Endothelial cell of umbilical vein (primary cell): Measurements from ENCODE around the gene AADAC. TPM values are rescaled to one million over a fixed set of nuclear protein-coding genes. Genes with fewer than 3 reads are reported as not detected.
"Not testable (repeated sequence)": the region's sequence is repeated elsewhere in the genome, so short reads cannot be mapped to it uniquely, and the experiment has no call there.

ENCODE experiments used
- BruUV-seq: library from RNA; stranded (reverse); fragments of 400-500 nt; replicated peaks from 2 replicates; lab custom pipeline; 2021; lab: Mats Ljungman, UMichigan
- CTCF ChIA-PET: fragments of 300-600, 350-600 bp; sonication (Branson Sonifier 250); formaldehyde crosslinking; loops from one replicate; lab custom pipeline; 2021; ENCODE audit warnings: antibody characterized with exemption, inconsistent platforms; lab: Charles Lee
- POLR2A ChIA-PET: fragments of 300-600, 350-600 bp; sonication (Branson Sonifier 250); formaldehyde crosslinking; loops from one replicate; lab custom pipeline; 2021; ENCODE audit warnings: antibody characterized with exemption, inconsistent platforms; lab: Charles Lee
- DNase-seq: peaks from one replicate; pipeline ENCODE4 v3.0.0-alpha.2; 2011; ENCODE audit warnings: low read depth, low spot score
- FAIRE-seq: peaks from 2 replicates; lab custom pipeline; 2011; peaks lifted over from hg19 to GRCh38; lab: Jason Lieb, UNC
- H2AFZ ChIP-seq: 2 replicates; pipeline ENCODE4 v1.6.0; 2012; ENCODE audit warnings: low read depth, low read length, control low read depth, inconsistent platforms
- H3K27ac ChIP-seq: 2 replicates; pipeline ENCODE4 v1.5.1; 2011; ENCODE audit warnings: low read depth, mild to moderate bottlenecking, control low read depth, low read length, moderate library complexity; ENCODE audit not compliant: insufficient read depth
- H3K27me3 ChIP-seq, 2 experiments: 2 replicates each; pipeline versions ENCODE4 v1.6.0 to v1.6.1; 2011; ENCODE audit warnings: low read length in 2 of 2, mixed read lengths in 1 of 2; ENCODE audit not compliant: control insufficient read depth in 2 of 2, insufficient read depth in 2 of 2
- H3K36me3 ChIP-seq, 2 experiments: 2 replicates in 1 of 2; 3 replicates in 1 of 2; pipeline ENCODE4 v1.5.1; 2011; ENCODE audit warnings: low read length in 2 of 2, mild to moderate bottlenecking in 1 of 2, moderate library complexity in 1 of 2; ENCODE audit not compliant: control insufficient read depth in 2 of 2, insufficient read depth in 2 of 2; ENCODE audit errors: extremely low read depth in 1 of 2
- H3K4me1 ChIP-seq: 3 replicates; pipeline ENCODE4 v1.5.1; 2011; ENCODE audit warnings: mild to moderate bottlenecking, low read length; ENCODE audit not compliant: control insufficient read depth, insufficient read depth; ENCODE audit errors: extremely low read depth
- H3K4me2 ChIP-seq: 2 replicates; pipeline ENCODE4 v1.6.1; 2011; ENCODE audit warnings: low read length, control low read depth, mixed read lengths; ENCODE audit not compliant: insufficient read depth
- H3K4me3 ChIP-seq, 3 experiments: fragments of 200-600 bp in 1 of 3; sonication (generic), shearing (Covaris generic) in 1 of 3; replicated peaks in 1 of 3; 2 replicates each; pipeline ENCODE4 v1.5.1; 2011 to 2016; ENCODE audit warnings: control low read depth in 3 of 3, low read length in 3 of 3, mild to moderate bottlenecking in 2 of 3, inconsistent platforms in 1 of 3, low read depth in 1 of 3, moderate library complexity in 1 of 3; ENCODE audit not compliant: insufficient read depth in 1 of 3
- H3K79me2 ChIP-seq: 2 replicates; pipeline ENCODE4 v1.6.0; 2012; ENCODE audit warnings: low read length, inconsistent platforms; ENCODE audit not compliant: control insufficient read depth, insufficient read depth
- H3K9ac ChIP-seq: replicated peaks from 2 replicates; pipeline ENCODE3; 2011; ENCODE audit warnings: low read length, control low read depth; ENCODE audit not compliant: insufficient read depth; ENCODE audit errors: extremely low read depth
- H3K9me1 ChIP-seq: replicated peaks from 3 replicates; pipeline ENCODE4 v1.6.0; 2011; ENCODE audit warnings: mild to moderate bottlenecking, low read length; ENCODE audit not compliant: control insufficient read depth, insufficient read depth; ENCODE audit errors: extremely low read depth
- H3K9me3 ChIP-seq: replicated peaks from 2 replicates; pipeline ENCODE4 v1.5.1; 2012; ENCODE audit warnings: low read length, inconsistent platforms; ENCODE audit not compliant: control insufficient read depth, insufficient read depth
- H4K20me1 ChIP-seq: replicated peaks from 2 replicates; pipeline ENCODE3; 2011; ENCODE audit warnings: mild to moderate bottlenecking, low read length; ENCODE audit not compliant: control insufficient read depth, insufficient read depth; ENCODE audit errors: extremely low read depth
- EZH2 ChIP-seq: IDR thresholded peaks from 2 replicates; pipeline ENCODE4 v1.6.1; 2012; ENCODE audit warnings: borderline replicate concordance, low read depth, mild to moderate bottlenecking, moderate library complexity, low read length, inconsistent platforms; ENCODE audit not compliant: severe bottlenecking
- FOS ChIP-seq: IDR thresholded peaks from 2 replicates; pipeline ENCODE4 v1.6.1; 2011; ENCODE audit warnings: mild to moderate bottlenecking, low read length, moderate library complexity, borderline replicate concordance; ENCODE audit not compliant: insufficient read depth
- GATA2 ChIP-seq: IDR thresholded peaks from 2 replicates; pipeline ENCODE4 v1.7.0; 2011; ENCODE audit warnings: low read depth, mild to moderate bottlenecking, moderate library complexity, mixed read lengths, low read length; ENCODE audit not compliant: insufficient read length, insufficient read depth
- JUN ChIP-seq: IDR thresholded peaks from 2 replicates; pipeline ENCODE4 v1.6.1; 2011; ENCODE audit warnings: borderline replicate concordance, low read depth; ENCODE audit not compliant: insufficient read length, insufficient read depth
- MYC ChIP-seq: IDR thresholded peaks from one replicate; pipeline ENCODE4 v1.6.1; 2011; ENCODE audit warnings: mild to moderate bottlenecking, low read depth, low read length
- POLR2A ChIP-seq: IDR thresholded peaks from 2 replicates; pipeline ENCODE4 v1.6.1; 2012; ENCODE audit warnings: low read depth, mild to moderate bottlenecking, control low read depth, low read length
- POLR2AphosphoS5 ChIP-seq: IDR thresholded peaks from 2 replicates; pipeline ENCODE4 v1.6.1; 2012; ENCODE audit warnings: low read depth, mild to moderate bottlenecking, control low read depth, low read length, moderate library complexity; ENCODE audit not compliant: insufficient read depth
- dilution Hi-C: fragments of 300-500 bp; cut with MboI; formaldehyde crosslinking; loops from one replicate; pipeline ENCODE4 v1.15.0; 2019; ENCODE audit warnings: low sequenced_read_pairs; ENCODE audit not compliant: extremely low pct_ligation_motif_present
- intact Hi-C: fragments of 100-400 bp; cut with micrococcal nuclease; formaldehyde crosslinking; loops from one replicate; pipeline ENCODE4 v1.10.0; 2022
- polyA plus RNA-seq, 4 experiments: library from polyadenylated mRNA; depleted of rRNA in 3 of 4; stranded (reverse) in 3 of 4; unstranded in 1 of 4; fragments of >200 nt; gene quantifications; 2 replicates each; pipeline versions ENCODE4 v1.2.1 to v1.2.3, GENCODE V29; 2011 to 2012; ENCODE audit warnings: missing spikeins in 1 of 4
- total RNA-seq: library from RNA; stranded (reverse); gene quantifications from 2 replicates; pipeline ENCODE4 v1.2.3, GENCODE V29; 2021
- TF ChIP-seq, protein P1 (sequence below), 2 donors: IDR thresholded peaks; 1 replicate in 1 of 2; 2 replicates in 1 of 2; pipeline ENCODE4 v1.5.1; 2011; ENCODE audit warnings: low read length in 2 of 2, mild to moderate bottlenecking in 2 of 2, moderate library complexity in 2 of 2, control low read depth in 1 of 2, inconsistent platforms in 1 of 2, low read depth in 1 of 2; ENCODE audit not compliant: insufficient read depth in 1 of 2; ENCODE audit errors: extremely low read depth in 1 of 2
- TF ChIP-seq, protein P2 (sequence below): IDR thresholded peaks from 2 replicates; pipeline ENCODE4 v1.6.1; 2011; ENCODE audit not compliant: insufficient read depth, insufficient read length

Gene AADAC
- total and polyA plus RNA-seq, 2 donors (not counting 3 experiments of a cell fraction or from before 2014, with no cell fraction given) = 0.27 to 0.62 TPM

DNA sequence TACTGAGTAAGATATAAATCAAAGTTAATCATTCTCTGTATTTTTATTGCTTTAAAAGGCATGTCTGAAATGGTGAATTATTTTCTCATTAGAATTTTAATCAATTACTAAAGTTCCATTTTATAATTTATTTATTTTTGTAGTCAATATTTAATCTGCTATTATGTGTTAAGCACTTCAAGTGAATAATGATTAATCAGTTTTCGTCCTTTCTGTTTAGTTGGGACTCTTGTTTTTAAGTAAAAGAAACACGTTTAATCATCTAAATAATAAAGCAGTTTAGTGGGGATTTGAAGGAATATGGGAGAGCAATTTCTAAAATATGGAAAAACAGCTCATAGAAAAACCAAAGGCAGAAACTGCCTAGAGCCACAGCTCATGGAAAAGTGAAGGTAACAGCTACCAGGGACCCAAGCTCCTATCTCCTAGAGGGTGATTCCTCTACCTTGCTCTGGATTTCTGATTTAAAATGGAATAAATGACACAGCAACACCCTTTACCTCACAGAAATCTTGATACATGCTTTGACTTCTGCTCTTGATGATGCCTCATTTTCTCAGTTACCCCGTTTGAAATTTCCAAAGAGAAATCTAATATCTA lies 31.5 kb downstream of the AADAC start:
- no peak overlapping the region for H3K4me3 ChIP-seq
- H3K4me1 ChIP-seq = peaks cover 8% of the 10 kb centered on the region
- no peaks in the 10 kb centered on the region for H3K27me3 ChIP-seq
- H2AFZ ChIP-seq = no peak overlapping the region
- BruUV-seq = no TSS peak
- DNase-seq (no peak), FAIRE-seq (no peak)
- H3K27ac ChIP-seq = no peak overlapping the region
- H3K9me1 ChIP-seq = no peaks in the 10 kb centered on the region
- H3K4me2 ChIP-seq = no peak overlapping the region
- no peaks in the 10 kb centered on the region for H4K20me1 ChIP-seq
- intact Hi-C loops = loop anchor here (10.0 kb wide), 1 partner anchor 729 kb away; no protein-coding TSS in a partner anchor
- H3K9me3 ChIP-seq = no peaks in the 10 kb centered on the region
- H3K36me3 ChIP-seq = no peaks in the 10 kb centered on the region
- dilution Hi-C loops = no loop called here
- no peaks in the 10 kb centered on the region for H3K79me2 ChIP-seq
- CTCF ChIA-PET = interaction anchor here (0.8 to 0.9 kb wide), 4 partner anchors 15 to 406 kb away, joined by 3 read pairs; no protein-coding TSS in a partner anchor
- no peak overlapping the region for H3K9ac ChIP-seq
- POLR2A ChIA-PET = no interaction called here
- TF ChIP-seq GATA2 (no peak), EZH2 (no peak), MYC (no peak), POLR2AphosphoS5 (no peak), POLR2A (no peak), JUN (no peak), FOS (no peak)
- TF ChIP-seq, protein P1, sequence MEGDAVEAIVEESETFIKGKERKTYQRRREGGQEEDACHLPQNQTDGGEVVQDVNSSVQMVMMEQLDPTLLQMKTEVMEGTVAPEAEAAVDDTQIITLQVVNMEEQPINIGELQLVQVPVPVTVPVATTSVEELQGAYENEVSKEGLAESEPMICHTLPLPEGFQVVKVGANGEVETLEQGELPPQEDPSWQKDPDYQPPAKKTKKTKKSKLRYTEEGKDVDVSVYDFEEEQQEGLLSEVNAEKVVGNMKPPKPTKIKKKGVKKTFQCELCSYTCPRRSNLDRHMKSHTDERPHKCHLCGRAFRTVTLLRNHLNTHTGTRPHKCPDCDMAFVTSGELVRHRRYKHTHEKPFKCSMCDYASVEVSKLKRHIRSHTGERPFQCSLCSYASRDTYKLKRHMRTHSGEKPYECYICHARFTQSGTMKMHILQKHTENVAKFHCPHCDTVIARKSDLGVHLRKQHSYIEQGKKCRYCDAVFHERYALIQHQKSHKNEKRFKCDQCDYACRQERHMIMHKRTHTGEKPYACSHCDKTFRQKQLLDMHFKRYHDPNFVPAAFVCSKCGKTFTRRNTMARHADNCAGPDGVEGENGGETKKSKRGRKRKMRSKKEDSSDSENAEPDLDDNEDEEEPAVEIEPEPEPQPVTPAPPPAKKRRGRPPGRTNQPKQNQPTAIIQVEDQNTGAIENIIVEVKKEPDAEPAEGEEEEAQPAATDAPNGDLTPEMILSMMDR (IDR thresholded peaks at IDR 0.05; ENCODE audit: extremely low read depth in 1 of 2, insufficient read depth in 1 of 2, low read depth in 1 of 2, low read length in 2 of 2) = no peak
- TF ChIP-seq, protein P2, sequence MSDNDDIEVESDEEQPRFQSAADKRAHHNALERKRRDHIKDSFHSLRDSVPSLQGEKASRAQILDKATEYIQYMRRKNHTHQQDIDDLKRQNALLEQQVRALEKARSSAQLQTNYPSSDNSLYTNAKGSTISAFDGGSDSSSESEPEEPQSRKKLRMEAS = no peak

DNA sequence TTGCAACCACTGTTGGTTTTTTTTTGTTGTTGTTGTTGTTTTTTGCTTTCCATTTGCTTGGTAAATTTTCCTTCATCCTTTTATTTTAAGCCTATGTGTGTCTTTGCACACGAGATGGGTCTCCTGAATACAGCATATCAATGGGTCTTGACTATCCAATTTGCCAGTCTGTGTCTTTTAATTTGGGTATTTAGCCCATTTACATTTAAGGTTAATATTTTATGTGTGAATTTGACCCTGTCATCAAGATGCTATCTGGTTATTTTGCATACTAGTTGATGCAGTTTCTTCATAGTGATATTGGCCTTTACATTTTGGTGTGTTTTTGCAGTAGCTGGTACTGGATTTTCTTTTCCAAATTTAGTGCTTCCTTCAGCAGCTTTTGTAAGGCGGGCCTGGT lies 36.1 kb downstream of the AADAC start:
- H3K4me2 ChIP-seq, H3K4me3 ChIP-seq, H3K9me3 ChIP-seq, H3K27ac ChIP-seq, FAIRE-seq, H3K9me1 ChIP-seq, DNase-seq, H4K20me1 ChIP-seq, H3K9ac ChIP-seq, POLR2A ChIA-PET, H2AFZ ChIP-seq, H3K27me3 ChIP-seq, H3K79me2 ChIP-seq, H3K4me1 ChIP-seq, BruUV-seq, dilution Hi-C loops, H3K36me3 ChIP-seq, CTCF ChIA-PET, intact Hi-C loops: not testable (repeated sequence)
